ENCODE results near the gene ITCH. TPM values are rescaled to one million over a fixed set of nuclear protein-coding genes. Genes with fewer than 3 reads are reported as not detected.
"Not testable (repeated sequence)": the region's sequence is repeated elsewhere in the genome, so short reads cannot be mapped to it uniquely, and the experiment has no call there.

Gene ITCH
- polyA plus RNA-seq, 3 donors from 2014 or later = 27.3 to 72.5 (median 35.7) TPM

DNA sequence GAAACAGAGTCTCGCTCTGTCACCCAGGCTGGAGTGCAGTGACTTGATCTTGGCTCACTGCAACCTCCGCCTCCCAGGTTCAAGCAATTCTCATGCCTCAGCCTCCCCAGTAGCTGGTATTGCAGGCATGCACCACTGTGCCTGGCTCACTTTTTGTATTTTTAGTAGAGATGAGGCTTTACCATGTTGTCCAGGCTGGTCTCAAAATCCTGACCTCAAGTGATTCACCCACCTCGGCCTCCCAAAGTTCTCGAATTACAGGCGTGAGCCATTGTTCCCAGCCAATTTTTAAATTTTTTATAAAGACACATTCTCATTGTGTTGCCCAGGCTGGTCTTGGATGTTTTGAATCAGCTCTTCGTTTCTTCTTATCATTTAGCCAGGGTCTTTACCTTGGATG, 37.7 kb downstream of the ITCH start:
- DNase-seq; H3K27me3 Mint-ChIP-seq (ENCODE audit: low read depth in 3 of 3); H3K9me3 Mint-ChIP-seq: not testable (repeated sequence)
- peaks cover 64 to 78% of the 10 kb centered on the region in 2 donors for H3K4me1 Mint-ChIP-seq
- peak overlapping the region in 1 of 5 donors; percentile 1 for H3K4me3 Mint-ChIP-seq
- peaks cover 0 to 26% (median 8%) of the 10 kb centered on the region in 3 donors for H3K36me3 Mint-ChIP-seq
- H3K27ac Mint-ChIP-seq = peak overlapping the region; percentile 5 to 59 (median 52)

DNA sequence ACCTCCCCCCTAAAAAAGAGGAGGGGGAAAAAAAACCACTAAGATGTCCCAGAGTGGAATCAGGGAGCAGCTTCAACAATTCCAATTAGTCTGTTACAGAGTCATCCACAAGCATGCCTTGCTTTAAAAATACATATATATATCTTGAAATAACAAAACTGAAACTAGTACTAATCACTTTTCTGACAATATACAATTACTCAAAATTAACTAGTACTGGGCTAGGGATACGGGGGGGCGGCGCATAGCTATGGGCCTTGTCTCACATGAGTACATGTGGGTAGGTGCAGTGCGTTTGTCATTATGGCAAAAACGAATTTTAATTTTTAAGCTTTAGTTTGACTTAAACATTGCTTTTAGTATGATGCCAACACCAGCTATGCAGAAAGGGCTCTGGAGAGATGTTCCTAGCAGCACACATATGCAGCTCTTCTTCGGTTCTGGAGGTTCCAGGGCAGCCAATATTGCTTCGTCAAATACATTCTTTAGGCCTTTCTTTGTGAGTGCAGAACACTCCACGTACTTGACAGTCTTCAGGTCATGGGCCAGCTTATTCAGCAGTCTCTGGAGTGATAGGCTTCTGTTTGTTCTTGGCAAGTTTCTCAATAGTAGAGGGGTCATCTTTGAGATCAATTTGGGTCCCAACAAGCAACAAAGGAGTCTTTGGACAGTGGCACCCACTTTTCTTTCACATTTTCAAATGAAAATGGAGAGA, 38.8 kb downstream of the ITCH start:
- Mint-ChIP-seq H3K27me3 (ENCODE audit: low read depth in 3 of 3) (no peaks in the 10 kb centered on the region), H3K9me3 (no peaks in the 10 kb centered on the region), H3K36me3 (peaks cover 0 to 19% (median 8%) of the 10 kb centered on the region in 3 donors), H3K4me3 (peak overlapping the region in 1 of 5 donors; percentile 18), H3K4me1 (peaks cover 66 to 80% of the 10 kb centered on the region in 2 donors), H3K27ac (peak overlapping the region; percentile 50 to 86 (median 78))
- no peak for DNase-seq

DNA sequence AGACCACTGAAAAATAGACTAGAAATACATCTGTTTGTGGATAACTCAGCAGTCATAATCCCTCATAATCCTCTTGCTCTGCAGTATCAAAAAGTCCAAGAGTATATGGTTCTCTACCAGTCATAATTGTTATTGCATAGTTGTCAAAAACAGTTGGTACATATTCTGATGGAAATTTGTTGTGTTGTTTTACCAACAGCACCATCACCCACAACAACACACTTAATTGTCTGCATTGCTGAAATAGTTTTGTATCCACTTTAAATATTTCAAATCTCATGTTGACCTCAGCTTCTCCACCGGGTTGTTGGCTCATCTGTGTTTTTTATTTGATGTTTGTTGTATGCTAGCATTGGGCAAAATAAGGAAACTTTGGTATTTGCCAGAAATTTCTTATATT, 39.4 kb downstream of the ITCH start:
- H3K27me3 Mint-ChIP-seq (ENCODE audit: low read depth in 3 of 3) = peaks cover 0 to under 1% (median 0%) of the 10 kb centered on the region in 3 donors
- peaks cover 66 to 79% of the 10 kb centered on the region in 2 donors for H3K4me1 Mint-ChIP-seq

DNA sequence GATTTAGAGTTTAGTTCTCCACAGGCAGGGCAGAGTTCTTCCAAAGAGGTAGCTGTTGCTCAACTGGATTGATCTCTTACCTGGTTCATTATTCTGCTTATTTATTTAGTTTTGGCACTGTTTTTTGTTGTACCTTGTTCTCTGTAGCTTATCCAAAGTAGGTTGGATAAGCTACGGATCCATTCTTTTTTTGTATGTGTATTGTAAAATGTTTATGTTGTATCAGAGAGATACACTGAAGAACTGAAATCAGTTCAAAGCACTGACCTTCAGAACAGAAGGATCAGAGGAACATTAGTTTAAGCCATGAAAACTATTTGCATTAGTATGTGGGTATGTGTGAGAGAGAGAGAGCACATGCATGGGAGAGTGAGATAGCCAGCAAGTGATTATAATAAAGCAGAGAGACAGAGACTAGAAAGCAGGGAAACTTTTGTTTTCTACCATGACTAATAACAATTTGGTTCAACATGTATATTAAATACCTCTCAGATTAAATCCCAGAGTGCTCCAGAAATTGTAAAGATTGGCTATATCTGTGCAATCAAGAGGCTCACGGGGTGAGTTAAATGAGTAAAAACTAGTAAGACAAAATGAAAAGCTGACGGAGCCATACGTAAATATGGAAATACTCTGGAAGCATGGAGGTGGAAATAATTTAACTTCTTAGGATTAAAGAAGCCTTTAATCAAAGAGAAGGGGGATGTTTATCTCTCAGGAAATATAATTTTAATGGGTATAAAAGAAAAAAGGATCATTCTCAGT, 40.2 kb downstream of the ITCH start:
- peaks cover 0 to 2% (median 0%) of the 10 kb centered on the region in 3 donors for H3K27me3 Mint-ChIP-seq (ENCODE audit: low read depth in 3 of 3)
- H3K4me3 Mint-ChIP-seq = peak overlapping the region in 3 of 5 donors; percentile 1 to 52 (median 50)
- peak overlapping the region; percentile 50 to 87 (median 82) for H3K27ac Mint-ChIP-seq
- H3K4me1 Mint-ChIP-seq = peaks cover 70 to 85% of the 10 kb centered on the region in 2 donors
- no peaks in the 10 kb centered on the region for H3K9me3 Mint-ChIP-seq
- H3K36me3 Mint-ChIP-seq = peaks cover 2 to 20% (median 12%) of the 10 kb centered on the region in 3 donors
- no peak for DNase-seq

More for the DNA sequence above, 39.4 kb downstream of the ITCH start:
- no peak for DNase-seq
- Mint-ChIP-seq H3K4me3 (no peak overlapping the region), H3K27ac (peak overlapping the region; percentile 20 to 86 (median 74)), H3K36me3 (peaks cover 0 to 17% (median 9%) of the 10 kb centered on the region in 3 donors), H3K9me3 (no peaks in the 10 kb centered on the region)

DNA sequence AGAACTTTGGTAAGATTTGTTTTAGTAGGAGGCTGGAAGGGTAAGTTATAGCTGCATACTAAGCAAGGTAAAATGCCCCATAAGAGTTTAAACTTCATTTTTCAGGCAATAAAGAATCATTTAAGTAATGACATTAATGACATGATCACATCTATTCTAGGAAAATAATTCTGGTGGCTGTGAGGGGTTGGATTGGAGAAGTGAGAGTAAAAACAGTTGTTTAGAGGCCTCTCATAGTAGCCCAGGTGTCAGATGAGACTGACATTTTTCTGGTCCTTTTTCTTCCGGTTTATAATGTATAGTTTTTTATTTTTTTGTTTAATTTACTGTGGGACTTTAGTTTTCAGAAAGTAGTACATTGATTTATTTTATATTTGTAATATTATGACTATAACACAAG, 40.8 kb downstream of the ITCH start:
- Mint-ChIP-seq H3K27me3 (ENCODE audit: low read depth in 3 of 3) (peaks cover 0 to 2% (median 0%) of the 10 kb centered on the region in 3 donors), H3K36me3 (peaks cover 4 to 21% (median 12%) of the 10 kb centered on the region in 3 donors), H3K4me1 (peaks cover 74 to 87% of the 10 kb centered on the region in 2 donors), H3K9me3 (no peaks in the 10 kb centered on the region), H3K4me3 (peak overlapping the region in 4 of 5 donors; percentile 1 to 48 (median 30)), H3K27ac (peak overlapping the region; percentile 37 to 82 (median 54))
- no peak for DNase-seq

DNA sequence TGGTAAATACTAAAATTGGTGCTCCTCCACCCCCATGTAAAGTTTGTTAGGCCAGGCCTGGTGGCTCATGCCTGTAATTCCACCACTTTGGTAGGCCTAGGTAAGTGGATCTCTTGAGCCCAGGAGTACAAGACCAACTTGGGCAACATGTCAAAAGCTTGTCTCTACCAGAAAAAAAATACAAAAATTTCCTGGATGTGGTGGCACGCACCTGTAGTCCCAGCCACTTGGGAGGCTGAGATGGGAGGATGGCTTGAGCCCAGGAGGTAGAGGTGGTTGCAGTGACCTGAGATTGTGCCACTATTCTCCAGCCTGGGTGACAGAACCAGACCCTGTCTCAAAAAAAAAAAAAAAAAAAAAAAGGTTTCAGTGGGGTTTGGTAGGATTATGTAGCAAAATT, 41.7 kb downstream of the ITCH start:
- Mint-ChIP-seq H3K27ac (peak overlapping the region; percentile 64 to 86 (median 82)), H3K9me3 (no peaks in the 10 kb centered on the region), H3K27me3 (ENCODE audit: low read depth in 3 of 3) (peaks cover 0 to 2% (median 0%) of the 10 kb centered on the region in 3 donors), H3K4me1 (peaks cover 73 to 94% of the 10 kb centered on the region in 2 donors), H3K4me3 (peak overlapping the region; percentile 33 to 79 (median 63)), H3K36me3 (peaks cover 8 to 25% (median 17%) of the 10 kb centered on the region in 3 donors)
- DNase-seq = no peak

DNA sequence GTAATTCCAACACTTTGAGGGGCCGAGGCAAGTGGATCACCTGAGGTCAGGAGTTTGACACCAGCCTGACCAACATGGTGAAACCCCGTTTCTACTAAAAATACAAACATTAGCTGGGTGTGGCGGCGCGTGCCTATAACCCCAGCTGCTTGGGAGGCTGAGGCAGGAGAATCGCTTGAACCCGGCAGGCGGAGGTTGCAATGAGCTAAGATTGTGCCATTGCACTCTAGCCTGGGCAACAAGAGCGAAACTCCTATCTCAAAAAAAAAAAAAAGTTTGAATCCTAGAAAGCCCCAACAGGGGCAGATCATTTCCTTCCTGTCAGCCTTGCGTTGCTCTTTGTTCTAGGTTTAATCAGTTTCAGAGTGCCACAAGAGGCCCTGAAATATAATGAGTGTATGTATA, 42.2 kb downstream of the ITCH start:
- peaks cover 8 to 23% (median 14%) of the 10 kb centered on the region in 3 donors for H3K36me3 Mint-ChIP-seq
- peak; percentile 35 to 37 (median 36) for DNase-seq
- H3K27ac Mint-ChIP-seq = peak overlapping the region; percentile 64 to 86 (median 82)
- H3K4me3 Mint-ChIP-seq = peak overlapping the region; percentile 33 to 79 (median 63)
- H3K9me3 Mint-ChIP-seq; H3K27me3 Mint-ChIP-seq (ENCODE audit: low read depth in 3 of 3): not testable (repeated sequence)
- peaks cover 71 to 91% of the 10 kb centered on the region in 2 donors for H3K4me1 Mint-ChIP-seq

DNA sequence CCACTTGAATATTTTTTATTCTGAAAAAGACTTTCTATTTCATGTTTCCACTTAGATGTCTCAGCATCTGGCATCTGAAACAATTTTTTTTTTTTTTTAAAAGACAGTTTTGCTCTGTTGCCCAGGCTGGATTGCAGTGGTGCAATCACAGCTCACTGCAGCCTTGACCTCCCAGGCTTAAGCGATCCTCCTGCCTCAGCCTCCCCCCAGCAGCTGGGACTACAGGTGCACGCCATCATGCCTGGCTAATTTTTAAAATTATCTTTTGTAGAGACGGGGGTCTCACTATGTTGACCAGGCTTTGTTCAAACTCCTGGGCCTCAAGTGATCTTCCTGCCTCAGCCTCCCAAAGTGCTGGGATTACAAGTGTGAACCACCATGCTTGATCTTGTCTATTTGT, 42.9 kb downstream of the ITCH start:
- Mint-ChIP-seq H3K27ac (peak overlapping the region; percentile 64 to 76 (median 70)), H3K36me3 (peaks cover 8 to 20% (median 12%) of the 10 kb centered on the region in 3 donors), H3K4me1 (peaks cover 69 to 85% of the 10 kb centered on the region in 2 donors), H3K4me3 (peak overlapping the region; percentile 37 to 63 (median 56))
- H3K9me3 Mint-ChIP-seq; DNase-seq; H3K27me3 Mint-ChIP-seq (ENCODE audit: low read depth in 3 of 3): not testable (repeated sequence)

DNA sequence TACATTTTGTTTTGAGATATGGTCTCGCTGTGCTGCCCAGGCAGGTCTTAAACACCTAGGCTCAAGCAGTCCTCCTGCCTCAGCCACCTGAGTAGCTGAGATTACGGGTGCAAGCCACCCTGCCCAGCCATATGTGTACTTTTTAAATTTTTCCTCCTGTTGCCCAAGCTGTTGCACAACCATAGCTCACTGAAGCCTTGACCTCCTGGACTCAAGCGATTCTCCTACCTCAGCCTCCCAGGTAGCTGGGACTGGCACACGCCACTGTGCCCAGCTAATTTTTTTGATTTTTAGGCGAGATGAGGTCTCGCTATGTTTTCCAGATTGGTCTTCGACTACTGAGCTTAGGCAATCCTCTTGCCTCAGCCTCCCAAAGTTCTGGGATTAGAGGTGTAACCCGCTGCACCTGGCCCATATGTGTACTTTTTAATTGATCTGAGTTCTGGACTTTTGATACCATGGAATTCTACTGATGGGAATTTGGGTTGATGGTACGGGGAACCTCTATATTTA, 44.9 kb downstream of the ITCH start:
- Mint-ChIP-seq H3K27ac (peak overlapping the region in 5 of 6 donors; percentile 15 to 85 (median 51)), H3K9me3 (no peaks in the 10 kb centered on the region), H3K27me3 (ENCODE audit: low read depth in 3 of 3) (peaks cover 0 to 2% (median 0%) of the 10 kb centered on the region in 3 donors), H3K4me3 (no peak overlapping the region), H3K36me3 (peaks cover 8 to 18% (median 9%) of the 10 kb centered on the region in 3 donors), H3K4me1 (peaks cover 62 to 77% of the 10 kb centered on the region in 2 donors)
- DNase-seq = no peak

DNA sequence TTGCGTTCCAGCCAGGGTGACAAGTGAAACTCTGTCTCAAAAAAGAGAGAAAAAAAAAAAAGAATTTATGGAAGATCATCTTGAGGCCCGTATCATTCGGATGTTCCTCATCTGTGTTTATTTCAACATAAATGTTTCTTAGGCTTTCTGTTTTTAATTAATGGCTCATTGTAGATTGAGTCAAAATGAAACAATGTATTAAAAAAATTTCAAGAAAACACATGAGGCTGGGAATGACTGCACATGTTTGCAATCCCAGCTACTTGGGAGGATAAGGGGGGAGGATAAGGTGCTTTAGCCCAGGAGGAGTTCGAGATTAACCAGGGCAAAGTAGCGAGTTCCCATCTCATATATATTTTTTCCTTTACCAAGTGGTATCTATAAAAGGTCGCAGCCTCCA, 47.3 kb downstream of the ITCH start:
- Mint-ChIP-seq H3K9me3 (no peaks in the 10 kb centered on the region), H3K27ac (peak overlapping the region in 1 of 6 donors; percentile 40), H3K36me3 (peaks cover 14 to 26% (median 14%) of the 10 kb centered on the region in 3 donors), H3K4me3 (no peak overlapping the region), H3K4me1 (peaks cover 47 to 64% of the 10 kb centered on the region in 2 donors), H3K27me3 (ENCODE audit: low read depth in 3 of 3) (peaks cover 0 to 2% (median 0%) of the 10 kb centered on the region in 3 donors)
- DNase-seq = no peak

DNA sequence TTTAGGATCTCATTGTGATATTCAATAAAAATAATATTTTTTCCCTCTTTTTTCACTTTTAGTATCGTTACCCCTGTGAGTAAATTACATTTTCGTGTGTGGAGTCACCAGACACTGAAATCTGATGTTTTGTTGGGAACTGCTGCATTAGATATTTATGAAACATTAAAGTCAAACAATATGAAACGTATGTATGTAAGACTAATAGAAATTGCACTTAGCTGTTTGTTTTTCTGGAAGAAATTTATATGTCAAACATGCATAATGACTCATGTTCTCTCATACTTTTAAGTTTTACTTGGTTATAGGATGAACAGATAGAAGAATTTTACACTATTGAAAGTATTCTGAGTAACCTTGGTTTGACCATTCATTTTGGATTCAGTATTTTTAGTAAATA, 49.4 kb downstream of the ITCH start:
- peaks cover 35 to 55% of the 10 kb centered on the region in 2 donors for H3K4me1 Mint-ChIP-seq
- peaks cover 13 to 32% (median 17%) of the 10 kb centered on the region in 3 donors for H3K36me3 Mint-ChIP-seq
- H3K27me3 Mint-ChIP-seq (ENCODE audit: low read depth in 3 of 3) = peaks cover 0 to 2% (median 0%) of the 10 kb centered on the region in 3 donors
- no peaks in the 10 kb centered on the region for H3K9me3 Mint-ChIP-seq
- no peak for DNase-seq
- H3K4me3 Mint-ChIP-seq = no peak overlapping the region
- H3K27ac Mint-ChIP-seq = peak overlapping the region in 3 of 6 donors; percentile 21 to 62 (median 59)

DNA sequence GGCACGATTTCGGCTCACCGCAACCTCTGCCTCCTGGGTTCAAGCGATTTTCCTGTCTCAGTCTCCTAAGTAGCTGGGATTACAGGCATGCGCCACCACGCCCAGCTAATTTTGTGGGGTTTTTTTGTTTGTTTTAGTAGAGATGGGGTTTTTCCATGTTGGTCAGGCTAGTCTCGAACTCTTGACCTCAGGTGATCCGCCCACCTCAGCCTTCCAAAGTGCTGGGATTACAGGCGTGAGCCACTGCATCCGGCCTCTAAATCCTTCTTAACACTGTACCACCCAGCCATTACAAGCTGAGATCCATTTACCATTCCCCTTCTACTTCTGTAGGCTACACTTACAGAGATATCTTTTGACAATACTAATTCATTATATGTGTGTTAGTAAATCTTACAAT, 51.5 kb downstream of the ITCH start:
- H3K9me3 Mint-ChIP-seq; H3K4me3 Mint-ChIP-seq; H3K27me3 Mint-ChIP-seq (ENCODE audit: low read depth in 3 of 3); DNase-seq: not testable (repeated sequence)
- Mint-ChIP-seq H3K27ac (peak overlapping the region in 4 of 6 donors; percentile 6 to 78 (median 18)), H3K4me1 (peaks cover 24 to 34% of the 10 kb centered on the region in 2 donors), H3K36me3 (peaks cover 6 to 28% (median 16%) of the 10 kb centered on the region in 3 donors)

DNA sequence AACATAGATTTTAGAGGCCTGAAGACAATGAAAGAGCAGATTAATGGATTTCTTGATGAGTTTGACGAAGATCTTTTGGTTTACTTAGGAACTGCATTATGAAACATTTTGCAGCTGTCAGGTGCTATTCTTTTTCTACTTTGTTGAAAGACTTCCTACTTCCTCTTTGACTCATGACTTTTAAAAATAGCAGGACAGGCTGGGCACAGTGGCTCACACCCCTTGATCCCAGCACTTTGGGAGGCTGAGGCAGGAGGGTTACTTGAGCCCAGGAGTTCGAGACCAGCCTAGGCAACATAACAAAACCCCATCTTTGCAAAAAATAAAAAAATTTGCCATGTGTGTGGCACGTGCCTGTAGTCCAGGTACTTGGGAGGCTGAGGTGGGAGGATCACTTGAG, 52.0 kb downstream of the ITCH start:
- H3K27me3 Mint-ChIP-seq (ENCODE audit: low read depth in 3 of 3) = peaks cover 0 to 2% (median 0%) of the 10 kb centered on the region in 3 donors
- DNase-seq = no peak
- no peaks in the 10 kb centered on the region for H3K9me3 Mint-ChIP-seq
- peaks cover 22 to 35% of the 10 kb centered on the region in 2 donors for H3K4me1 Mint-ChIP-seq
- peak overlapping the region; percentile 6 to 78 (median 29) for H3K27ac Mint-ChIP-seq
- H3K4me3 Mint-ChIP-seq = no peak overlapping the region
- peaks cover 5 to 31% (median 16%) of the 10 kb centered on the region in 3 donors for H3K36me3 Mint-ChIP-seq

All from immature natural killer cell (primary cell).